Astrocyte (in vitro differentiated cells and primary cell): Measurements from ENCODE around the gene FOLR1.

Experiments
- CTCF ChIP-seq: IDR thresholded peaks from 2 replicates; pipeline ENCODE4 v1.5.1; 2011; ENCODE audit warnings: low read depth, mild to moderate bottlenecking, inconsistent platforms, low read length, moderate library complexity; ENCODE audit not compliant: insufficient read depth
- EZH2 ChIP-seq: IDR thresholded peaks from 2 replicates; pipeline ENCODE4 v1.6.1; 2012; ENCODE audit warnings: mild to moderate bottlenecking, low read length, inconsistent platforms; ENCODE audit not compliant: insufficient read depth

- TF ChIP-seq EZH2 = no peak
- TF ChIP-seq CTCF = no peak
Observed at GRCh38 chr11:72202571-72202970, 10.6 kb downstream of the FOLR1 start.
